ENCODE measurements around the gene NENF.

GRCh38 chr1:212479188-212479587 lies 46.5 kb downstream of the NENF start:
- TF ChIP-seq EP300 (conservative IDR thresholded peaks at IDR 0.05; ENCODE audit: poor library complexity, severe bottlenecking) (no peak), MXI1 (conservative IDR thresholded peaks at IDR 0.05; ENCODE audit: poor library complexity, severe bottlenecking) (no peak), EZH2 (IDR thresholded peaks at IDR 0.05; ENCODE audit: borderline replicate concordance, insufficient read depth, low read length, poor library complexity, severe bottlenecking) (no peak), CTCF (IDR thresholded peaks at IDR 0.05; ENCODE audit: poor library complexity, severe bottlenecking) (no peak), RAD21 (conservative IDR thresholded peaks at IDR 0.05) (no peak), POLR2AphosphoS5 (IDR thresholded peaks at IDR 0.05) (no peak), TAF1 (IDR thresholded peaks at IDR 0.05; ENCODE audit: low read depth) (no peak), REST (IDR thresholded peaks at IDR 0.05; ENCODE audit: borderline replicate concordance) (no peak), SMC3 (conservative IDR thresholded peaks at IDR 0.05; ENCODE audit: poor library complexity) (no peak)

Data from neural cell (in vitro differentiated cells).